ENCODE data around the gene TP53BP2. TPM values are rescaled to one million over a fixed set of nuclear protein-coding genes. Genes with fewer than 3 reads are reported as not detected.

TP53BP2 gene
- total and polyA plus RNA-seq, 3 experiments from 2014 or later, result 16.5 to 59.6 (median 59.5) TPM

- POLR2A ChIA-PET, result no interaction called here
Observed at GRCh38 chr1:223840254-223840653, 5.5 kb downstream of the TP53BP2 start.

GRCh38 chr1:223838125-223838854 is 7.5 kb downstream of the TP53BP2 start:
- CTCF ChIA-PET, result interaction anchor here (1.4 to 1.8 kb wide), 2 partner anchors 12 to 26 kb away, joined by 3 to 7 read pairs; no protein-coding TSS in a partner anchor
- peak overlapping the region in 6 of 8 donors; percentile 11 to 77 (median 44) for H3K27ac Mint-ChIP-seq

More at GRCh38 chr1:223840254-223840653, 5.5 kb downstream of the TP53BP2 start:
- CTCF ChIA-PET, result no interaction called here
- no peaks in the 10 kb centered on the region for H3K9me3 ChIP-seq (ENCODE audit: low read length)
- no peaks in the 10 kb centered on the region for H3K36me3 ChIP-seq (ENCODE audit: insufficient read depth, low read length)
- Mint-ChIP-seq H3K4me3 (peak overlapping the region in 1 of 7 donors; percentile 6), H3K36me3 (peaks cover 0 to 6% (median 0%) of the 10 kb centered on the region in 3 donors), H3K4me1 (peaks cover 45 to 58% (median 47%) of the 10 kb centered on the region in 3 donors), H3K27me3 (no peaks in the 10 kb centered on the region), H3K9me3 (no peaks in the 10 kb centered on the region), H3K27ac (peak overlapping the region in 5 of 8 donors; percentile 5 to 41 (median 7))
- H3K4me1 ChIP-seq (ENCODE audit: insufficient read depth, low read length), result peaks cover 72% of the 10 kb centered on the region
- no peak overlapping the region for H3K4me3 ChIP-seq (ENCODE audit: low read length)
- DNase-seq, result no peak
- no peak overlapping the region for H3K27ac ChIP-seq (ENCODE audit: low read depth, low read length)
- H3K27me3 ChIP-seq (ENCODE audit: insufficient read depth, low read length, poor library complexity, severe bottlenecking), result no peaks in the 10 kb centered on the region

GRCh38 chr1:223837687-223838086 is 8.1 kb downstream of the TP53BP2 start:
- peak overlapping the region in 4 of 8 donors; percentile 35 to 74 (median 50) for H3K27ac Mint-ChIP-seq
- ChIA-PET POLR2A (interaction anchor here (0.5 to 0.6 kb wide), 2 partner anchors 53 to 80 kb away, joined by 3 read pairs; no protein-coding TSS in a partner anchor), CTCF (interaction anchor here (1.0 to 1.8 kb wide), 2 partner anchors 9 to 26 kb away, joined by 6 to 7 read pairs; no protein-coding TSS in a partner anchor)
- H3K4me1 Mint-ChIP-seq, result peaks cover 21 to 34% (median 29%) of the 10 kb centered on the region in 3 donors
- no peak overlapping the region for H3K4me3 ChIP-seq (ENCODE audit: low read length)
- H3K36me3 Mint-ChIP-seq, result no peaks in the 10 kb centered on the region
- no peaks in the 10 kb centered on the region for H3K27me3 ChIP-seq (ENCODE audit: insufficient read depth, low read length, poor library complexity, severe bottlenecking)
- H3K4me1 ChIP-seq (ENCODE audit: insufficient read depth, low read length), result peaks cover 75% of the 10 kb centered on the region
- no peaks in the 10 kb centered on the region for H3K27me3 Mint-ChIP-seq
- DNase-seq, result no peak
- H3K9me3 ChIP-seq (ENCODE audit: low read length), result no peaks in the 10 kb centered on the region
- no peaks in the 10 kb centered on the region for H3K36me3 ChIP-seq (ENCODE audit: insufficient read depth, low read length)
- no peak overlapping the region for H3K27ac ChIP-seq (ENCODE audit: low read depth, low read length)
- H3K4me3 Mint-ChIP-seq, result peak overlapping the region in 2 of 7 donors; percentile 1 to 13
- no peaks in the 10 kb centered on the region for H3K9me3 Mint-ChIP-seq

More at GRCh38 chr1:223838125-223838854, 7.5 kb downstream of the TP53BP2 start:
- POLR2A ChIA-PET, result interaction anchor here (1.3 kb wide), 1 partner anchor 67 kb away, joined by 6 read pairs; no protein-coding TSS in a partner anchor
- Histone ChIP-seq H3K27me3 (ENCODE audit: insufficient read depth, low read length, poor library complexity, severe bottlenecking) (no peaks in the 10 kb centered on the region), H3K36me3 (ENCODE audit: insufficient read depth, low read length) (no peaks in the 10 kb centered on the region), H3K27ac (ENCODE audit: low read depth, low read length) (no peak overlapping the region), H3K4me3 (ENCODE audit: low read length) (no peak overlapping the region), H3K4me1 (ENCODE audit: insufficient read depth, low read length) (peaks cover 75% of the 10 kb centered on the region), H3K9me3 (ENCODE audit: low read length) (no peaks in the 10 kb centered on the region)
- no peak for DNase-seq
- peak overlapping the region in 2 of 7 donors; percentile 1 to 13 for H3K4me3 Mint-ChIP-seq
- no peaks in the 10 kb centered on the region for H3K36me3 Mint-ChIP-seq
- H3K9me3 Mint-ChIP-seq, result no peaks in the 10 kb centered on the region
- H3K27me3 Mint-ChIP-seq, result no peaks in the 10 kb centered on the region
- peaks cover 27 to 40% (median 34%) of the 10 kb centered on the region in 3 donors for H3K4me1 Mint-ChIP-seq

- no peaks in the 10 kb centered on the region for H3K9me3 ChIP-seq (ENCODE audit: low read length)
- no peaks in the 10 kb centered on the region for H3K36me3 Mint-ChIP-seq
- no peak overlapping the region for H3K27ac Mint-ChIP-seq
- peaks cover 75% of the 10 kb centered on the region for H3K4me1 ChIP-seq (ENCODE audit: insufficient read depth, low read length)
- H3K27me3 Mint-ChIP-seq, result no peaks in the 10 kb centered on the region
- H3K36me3 ChIP-seq (ENCODE audit: insufficient read depth, low read length), result no peaks in the 10 kb centered on the region
- H3K4me3 Mint-ChIP-seq, result no peak overlapping the region
- peaks cover 17 to 30% (median 27%) of the 10 kb centered on the region in 3 donors for H3K4me1 Mint-ChIP-seq
- CTCF ChIA-PET, result interaction anchor here (0.7 to 1.8 kb wide), 3 partner anchors 10 to 25 kb away, joined by 3 to 7 read pairs (median 6); no protein-coding TSS in a partner anchor
- no peaks in the 10 kb centered on the region for H3K9me3 Mint-ChIP-seq
- no peak overlapping the region for H3K27ac ChIP-seq (ENCODE audit: low read depth, low read length)
- no peak overlapping the region for H3K4me3 ChIP-seq (ENCODE audit: low read length)
- DNase-seq, result no peak
- POLR2A ChIA-PET, result interaction anchor here (0.5 to 0.9 kb wide), 3 partner anchors 9 to 80 kb away, joined by 3 read pairs; no protein-coding TSS in a partner anchor
- H3K27me3 ChIP-seq (ENCODE audit: insufficient read depth, low read length, poor library complexity, severe bottlenecking), result no peaks in the 10 kb centered on the region
Observed at GRCh38 chr1:223837206-223837605, 8.5 kb downstream of the TP53BP2 start.

- peak overlapping the region; percentile 27 for H3K4me3 ChIP-seq (ENCODE audit: low read length)
- CTCF ChIA-PET, result interaction anchor here (0.7 to 1.8 kb wide), 3 partner anchors 10 to 25 kb away, joined by 3 to 7 read pairs (median 6); no protein-coding TSS in a partner anchor
- H3K36me3 ChIP-seq (ENCODE audit: insufficient read depth, low read length), result no peaks in the 10 kb centered on the region
- no peak overlapping the region for H3K27ac Mint-ChIP-seq
- POLR2A ChIA-PET, result interaction anchor here (0.9 kb wide), 1 partner anchor 9 kb away, joined by 3 read pairs; no protein-coding TSS in a partner anchor
- H3K4me3 Mint-ChIP-seq, result no peak overlapping the region
- H3K36me3 Mint-ChIP-seq, result no peaks in the 10 kb centered on the region
- DNase-seq, result no peak
- H3K4me1 ChIP-seq (ENCODE audit: insufficient read depth, low read length), result peaks cover 75% of the 10 kb centered on the region
- no peaks in the 10 kb centered on the region for H3K27me3 Mint-ChIP-seq
- H3K9me3 ChIP-seq (ENCODE audit: low read length), result no peaks in the 10 kb centered on the region
- H3K27ac ChIP-seq (ENCODE audit: low read depth, low read length), result no peak overlapping the region
- peaks cover 12 to 30% (median 25%) of the 10 kb centered on the region in 3 donors for H3K4me1 Mint-ChIP-seq
- no peaks in the 10 kb centered on the region for H3K9me3 Mint-ChIP-seq
- no peaks in the 10 kb centered on the region for H3K27me3 ChIP-seq (ENCODE audit: insufficient read depth, low read length, poor library complexity, severe bottlenecking)
Observed at GRCh38 chr1:223836586-223836985, 9.2 kb downstream of the TP53BP2 start.

GRCh38 chr1:223835754-223836153 is 10.0 kb downstream of the TP53BP2 start:
- no peaks in the 10 kb centered on the region for H3K27me3 Mint-ChIP-seq
- H3K9me3 ChIP-seq (ENCODE audit: low read length), result no peaks in the 10 kb centered on the region
- no peaks in the 10 kb centered on the region for H3K36me3 Mint-ChIP-seq
- ChIA-PET POLR2A (interaction anchor here (0.6 to 1.2 kb wide), 2 partner anchors 10 to 105 kb away, joined by 3 to 12 read pairs; partner anchors contain the start of gene TP53BP2), CTCF (interaction anchor here (0.7 to 1.1 kb wide), 2 partner anchors 9 to 11 kb away, joined by 3 read pairs; no protein-coding TSS in a partner anchor)
- no peaks in the 10 kb centered on the region for H3K9me3 Mint-ChIP-seq
- peaks cover 73% of the 10 kb centered on the region for H3K4me1 ChIP-seq (ENCODE audit: insufficient read depth, low read length)
- no peak overlapping the region for H3K27ac Mint-ChIP-seq
- DNase-seq, result no peak
- peak overlapping the region; percentile 27 for H3K4me3 ChIP-seq (ENCODE audit: low read length)
- H3K4me1 Mint-ChIP-seq, result peaks cover 9 to 30% (median 24%) of the 10 kb centered on the region in 3 donors
- no peak overlapping the region for H3K27ac ChIP-seq (ENCODE audit: low read depth, low read length)
- no peak overlapping the region for H3K4me3 Mint-ChIP-seq
- H3K27me3 ChIP-seq (ENCODE audit: insufficient read depth, low read length, poor library complexity, severe bottlenecking), result no peaks in the 10 kb centered on the region
- H3K36me3 ChIP-seq (ENCODE audit: insufficient read depth, low read length), result no peaks in the 10 kb centered on the region

GRCh38 chr1:223834660-223835263 is 11.0 kb downstream of the TP53BP2 start:
- peaks cover 0 to 1% (median 0%) of the 10 kb centered on the region in 3 donors for H3K36me3 Mint-ChIP-seq
- H3K27ac Mint-ChIP-seq, result no peak overlapping the region
- no peak overlapping the region for H3K4me3 Mint-ChIP-seq
- no peaks in the 10 kb centered on the region for H3K27me3 ChIP-seq (ENCODE audit: insufficient read depth, low read length, poor library complexity, severe bottlenecking)
- no peak overlapping the region for H3K4me3 ChIP-seq (ENCODE audit: low read length)
- peaks cover 2 to 28% (median 17%) of the 10 kb centered on the region in 3 donors for H3K4me1 Mint-ChIP-seq
- DNase-seq, result no peak
- no peaks in the 10 kb centered on the region for H3K9me3 ChIP-seq (ENCODE audit: low read length)
- H3K9me3 Mint-ChIP-seq, result no peaks in the 10 kb centered on the region
- H3K27me3 Mint-ChIP-seq, result no peaks in the 10 kb centered on the region
- ChIA-PET POLR2A (interaction anchor here (2.6 kb wide), 1 partner anchor 11 kb away, joined by 11 read pairs; the partner anchor contains the start of gene TP53BP2), CTCF (no interaction called here)
- H3K4me1 ChIP-seq (ENCODE audit: insufficient read depth, low read length), result peaks cover 73% of the 10 kb centered on the region
- H3K36me3 ChIP-seq (ENCODE audit: insufficient read depth, low read length), result no peaks in the 10 kb centered on the region
- no peak overlapping the region for H3K27ac ChIP-seq (ENCODE audit: low read depth, low read length)

Data from CD8-positive, alpha-beta memory T cell (primary cell).